Jurkat, Clone E6-1 (cell line): ENCODE measurements around the gene ARHGAP15.

Experiments
- DNase-seq: peaks from one replicate; pipeline ENCODE4 v3.0.0-alpha.2; 2011; ENCODE audit warnings: low read depth, low spot score
- H3K4me3 ChIP-seq: 2 replicates; pipeline ENCODE4 v1.5.1; 2011; ENCODE audit warnings: mild to moderate bottlenecking, low read length, control low read depth, moderate library complexity

Gene ARHGAP15

GRCh38 chr2:143453981-143454511 is 324.8 kb downstream of the ARHGAP15 start:
- H3K4me3 ChIP-seq: no peak overlapping the region
- no peak for DNase-seq

DNA sequence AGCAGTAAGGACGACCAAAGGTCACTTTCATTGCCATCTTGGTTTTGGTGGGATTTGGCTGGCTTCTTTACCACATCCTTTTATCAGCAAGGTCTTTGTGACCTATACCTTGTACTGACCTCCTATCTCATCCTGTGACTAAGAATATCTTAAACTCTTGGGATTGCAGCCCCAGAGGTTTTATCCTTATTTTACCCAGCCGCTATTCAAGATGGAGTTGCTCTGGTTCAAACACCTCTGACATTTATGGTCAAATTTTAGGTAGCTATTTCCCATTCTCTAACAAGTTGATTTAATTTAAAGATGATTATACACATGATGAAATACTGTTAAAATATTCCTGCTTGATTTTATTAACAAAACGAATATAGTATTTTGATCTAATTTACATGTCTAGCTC is 326.1 kb downstream of the ARHGAP15 start:
- no peak overlapping the region for H3K4me3 ChIP-seq
- DNase-seq: no peak

DNA sequence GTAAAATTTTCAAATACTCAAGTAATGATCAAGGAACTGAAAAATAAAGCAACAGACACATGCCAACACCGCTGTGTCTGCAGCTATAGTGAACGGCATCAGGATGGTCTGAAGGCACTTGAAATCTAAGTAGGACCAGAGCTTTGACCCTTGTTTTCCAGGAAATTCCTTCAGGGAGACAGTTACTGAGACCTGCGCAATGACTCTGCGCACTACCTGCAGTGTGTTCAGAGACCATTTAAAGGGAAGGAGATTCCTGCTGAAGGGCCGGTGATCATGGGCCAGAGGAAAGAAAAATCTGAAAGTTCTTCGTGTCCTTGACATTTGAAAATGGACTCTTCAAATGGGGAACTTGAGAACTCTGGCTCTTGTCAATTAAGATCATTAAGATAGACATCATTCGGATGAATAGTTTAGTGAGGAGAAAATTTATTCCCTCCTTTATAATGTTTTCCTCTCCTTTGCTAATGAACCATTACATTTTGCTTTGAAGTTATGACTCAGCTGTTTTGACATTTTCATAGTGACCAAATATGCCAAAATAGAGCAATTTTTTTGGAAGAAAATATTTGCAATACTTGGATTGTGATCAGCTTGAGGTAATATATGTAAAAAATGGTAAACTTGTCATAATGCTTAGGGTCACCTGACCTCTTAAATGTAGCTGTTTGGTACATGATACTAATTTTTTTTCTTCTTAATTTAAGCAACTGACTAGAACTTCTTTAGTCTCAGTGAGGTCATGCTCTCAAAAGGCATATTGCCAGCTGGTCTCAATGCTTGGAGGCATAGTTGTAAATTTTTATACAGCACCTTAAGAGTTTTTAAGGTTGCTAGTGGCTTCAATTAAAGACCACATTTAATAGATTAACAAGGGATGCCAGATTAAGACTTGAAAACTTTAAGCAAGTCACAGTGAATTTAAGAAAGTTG is 329.3 kb downstream of the ARHGAP15 start:
- H3K4me3 ChIP-seq: no peak overlapping the region
- DNase-seq: no peak

GRCh38 chr2:143460382-143460781 is 331.2 kb downstream of the ARHGAP15 start:
- H3K4me3 ChIP-seq: no peak overlapping the region
- no peak for DNase-seq

- DNase-seq: no peak
- H3K4me3 ChIP-seq: no peak overlapping the region
Measured at GRCh38 chr2:143463719-143464118, 334.5 kb downstream of the ARHGAP15 start.

- no peak overlapping the region for H3K4me3 ChIP-seq
- DNase-seq: no peak
Measured at GRCh38 chr2:143466391-143466790, 337.2 kb downstream of the ARHGAP15 start.

- DNase-seq: no peak
- H3K4me3 ChIP-seq: no peak overlapping the region
Measured at GRCh38 chr2:143467011-143467410, 337.8 kb downstream of the ARHGAP15 start.

DNA sequence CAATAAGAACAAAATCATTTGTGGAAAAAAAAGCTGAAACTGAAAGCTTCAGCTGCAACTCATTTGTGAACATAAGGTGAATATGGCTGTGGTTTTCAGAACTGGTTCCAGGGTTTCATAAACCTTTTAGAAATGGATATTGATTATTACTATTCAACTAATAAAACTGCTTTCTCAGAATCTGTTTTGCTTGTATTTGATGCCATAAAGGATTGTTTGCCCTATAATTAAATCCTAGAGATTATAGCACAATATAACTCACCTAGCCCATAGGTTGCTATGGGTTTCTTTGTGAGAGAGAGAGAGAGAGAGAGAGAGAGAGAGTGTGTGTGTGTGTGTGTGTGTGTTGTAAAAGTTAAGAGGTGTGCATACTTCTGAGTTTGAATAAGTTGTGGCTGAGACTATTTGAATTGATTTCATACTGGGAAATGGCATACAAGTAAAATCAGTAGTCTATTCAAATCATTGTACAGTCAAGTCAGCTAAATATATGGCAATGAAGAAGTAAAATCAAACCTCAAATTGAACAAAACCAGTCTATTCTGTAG is 339.2 kb downstream of the ARHGAP15 start:
- no peak overlapping the region for H3K4me3 ChIP-seq
- no peak for DNase-seq

DNA sequence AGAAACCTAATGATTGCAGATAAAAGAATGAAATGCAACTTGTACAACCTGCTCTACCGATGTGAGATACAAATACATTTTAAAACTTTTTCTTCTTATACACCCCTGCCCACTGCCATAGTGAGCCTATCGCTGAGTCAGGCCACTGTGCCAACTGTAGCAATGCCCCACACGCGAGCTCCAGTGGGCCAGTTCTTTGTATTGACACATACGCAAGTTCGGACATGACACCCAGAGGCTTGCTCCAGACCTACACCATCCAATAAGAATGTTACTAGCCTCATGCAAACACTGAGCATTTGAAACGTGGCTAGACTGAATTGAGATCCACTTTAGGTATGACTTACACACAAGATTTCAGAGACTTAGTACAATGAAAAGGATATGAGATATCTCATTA is 340.1 kb downstream of the ARHGAP15 start:
- H3K4me3 ChIP-seq: no peak overlapping the region
- no peak for DNase-seq

DNA sequence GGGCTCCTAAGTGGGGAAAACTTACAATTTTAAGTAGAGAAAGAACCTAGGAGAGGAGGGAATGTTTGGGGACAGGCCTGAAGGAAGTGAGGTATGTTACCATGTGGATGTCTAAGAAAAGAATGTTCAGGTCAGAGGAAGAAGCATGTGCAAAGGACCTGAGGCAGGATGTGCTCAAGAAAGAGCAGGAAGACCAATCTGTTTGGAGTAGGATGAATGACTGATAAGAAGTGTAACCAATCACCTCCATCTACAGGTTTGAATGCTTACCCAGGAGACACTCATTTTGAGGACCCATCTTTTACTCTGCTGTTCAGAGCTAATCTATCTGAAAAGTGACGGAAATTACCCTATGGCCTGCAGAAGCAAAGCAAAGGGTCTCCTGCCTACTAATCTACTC is 342.3 kb downstream of the ARHGAP15 start:
- no peak overlapping the region for H3K4me3 ChIP-seq

DNA sequence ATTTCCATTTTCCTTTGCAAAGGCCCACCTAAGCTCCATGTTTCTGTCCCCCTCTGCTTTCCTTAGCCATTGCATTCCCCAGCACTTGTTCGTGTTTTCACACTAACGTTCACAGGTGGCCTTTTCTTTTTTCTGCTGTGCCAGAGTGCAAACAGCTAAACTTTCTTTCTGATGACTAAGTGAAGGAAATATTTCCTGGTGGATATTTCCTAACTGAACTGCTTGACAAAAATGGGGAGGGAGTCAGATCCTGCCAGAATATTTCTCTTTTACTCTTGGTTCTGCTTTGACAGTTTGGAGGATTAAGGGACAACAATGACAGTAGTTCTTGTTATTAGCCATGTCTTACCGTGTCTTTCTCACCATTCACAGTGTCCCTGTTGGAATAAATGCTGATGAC is 344.0 kb downstream of the ARHGAP15 start:
- DNase-seq: no peak
- no peak overlapping the region for H3K4me3 ChIP-seq

More for the DNA sequence above, 342.3 kb downstream of the ARHGAP15 start:
- no peak for DNase-seq

DNA sequence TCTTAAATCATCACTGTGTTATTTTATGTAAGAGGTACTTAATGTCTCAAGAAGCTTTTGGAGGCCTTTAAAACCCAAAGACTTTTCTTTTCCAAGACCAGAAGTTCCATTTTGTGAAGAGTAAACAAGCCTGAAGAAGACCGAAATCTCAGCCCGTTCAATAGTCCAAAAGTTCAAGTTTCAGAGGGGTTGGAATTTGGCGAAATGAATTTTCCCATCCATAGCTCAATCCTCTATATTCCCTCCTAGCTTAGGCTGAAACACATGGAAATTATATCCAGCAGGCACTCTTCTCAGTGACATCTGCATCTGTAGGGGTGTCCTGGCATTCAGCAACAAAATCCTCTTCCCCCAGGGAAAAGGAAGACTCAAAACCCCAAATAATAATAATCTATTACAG is 344.6 kb downstream of the ARHGAP15 start:
- no peak for DNase-seq
- no peak overlapping the region for H3K4me3 ChIP-seq

DNA sequence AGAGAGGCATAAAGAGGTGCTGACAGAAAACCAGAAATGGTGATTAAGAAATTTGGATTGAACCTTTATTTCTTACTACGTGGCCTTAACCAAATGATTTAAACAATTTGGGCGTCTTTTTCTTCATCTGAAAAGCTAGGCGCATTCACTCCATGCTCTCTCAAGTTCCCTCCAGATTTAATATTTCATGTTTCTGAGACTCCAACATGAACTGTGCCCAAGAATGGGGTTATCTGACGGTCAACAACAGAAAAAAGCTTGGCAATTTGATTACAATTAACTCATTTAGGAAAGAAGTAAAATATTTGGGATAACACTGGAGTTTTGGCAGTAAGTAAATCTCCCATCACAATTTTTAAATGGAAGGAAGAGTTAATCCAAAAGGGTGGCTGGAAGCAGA is 345.4 kb downstream of the ARHGAP15 start:
- no peak overlapping the region for H3K4me3 ChIP-seq

GRCh38 chr2:143475041-143475776 is 346.0 kb downstream of the ARHGAP15 start:
- no peak for DNase-seq
- H3K4me3 ChIP-seq: no peak overlapping the region

More for the DNA sequence above, 345.4 kb downstream of the ARHGAP15 start:
- DNase-seq: no peak

GRCh38 chr2:143476336-143477087 is 347.3 kb downstream of the ARHGAP15 start:
- H3K4me3 ChIP-seq: no peak overlapping the region
- no peak for DNase-seq

DNA sequence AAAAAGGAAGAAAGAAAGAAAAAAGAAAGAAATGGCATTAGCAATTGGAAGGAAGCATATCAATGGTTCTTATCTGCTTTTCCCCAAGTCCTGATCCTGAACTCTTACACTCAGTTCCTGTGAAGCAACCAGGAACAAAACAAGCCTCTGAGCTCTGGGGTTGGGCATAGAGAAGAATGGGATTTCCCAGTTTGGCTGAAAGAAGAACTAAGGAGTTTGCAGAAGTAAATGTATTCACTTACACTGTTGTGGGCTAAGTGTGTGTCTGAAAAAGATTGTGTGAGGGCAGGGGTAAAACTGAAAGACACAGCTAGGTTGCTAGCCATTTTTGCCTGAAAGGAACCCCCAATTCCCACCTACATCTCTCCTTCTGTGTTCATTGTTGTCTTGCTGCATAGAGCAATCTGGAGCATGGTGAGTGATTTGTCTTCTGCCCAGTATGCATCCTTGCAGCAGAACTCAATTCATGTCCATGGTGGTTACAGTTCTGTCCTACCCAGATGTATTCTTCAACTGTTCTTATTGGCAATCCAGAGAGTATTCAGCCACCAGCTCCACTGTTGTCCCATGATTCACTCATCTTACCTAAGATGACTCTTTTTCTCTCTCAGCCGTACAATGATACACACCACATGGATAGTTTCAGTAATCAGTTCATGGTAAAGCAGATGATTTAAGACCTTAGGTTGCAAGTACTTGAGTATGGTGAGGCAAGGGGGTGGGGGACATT is 348.7 kb downstream of the ARHGAP15 start:
- DNase-seq: no peak
- H3K4me3 ChIP-seq: no peak overlapping the region

DNA sequence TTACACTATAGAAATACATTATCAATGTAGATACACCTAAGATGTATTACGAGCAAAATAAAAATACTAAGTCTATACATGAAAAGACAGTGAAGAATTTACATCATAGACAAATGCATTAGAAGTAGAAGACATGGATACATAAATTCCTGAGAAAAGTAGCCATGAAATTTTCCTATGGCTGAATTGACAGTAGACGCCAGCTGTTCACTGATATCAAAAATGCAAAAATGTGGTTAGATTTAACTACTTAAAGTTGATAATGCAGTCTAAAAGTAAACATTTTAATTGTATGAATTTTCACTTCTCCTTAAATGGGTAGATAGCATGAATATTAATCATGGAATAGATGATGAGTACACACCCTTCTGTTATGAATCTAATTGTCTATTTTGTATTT is 350.9 kb downstream of the ARHGAP15 start:
- DNase-seq: no peak
- no peak overlapping the region for H3K4me3 ChIP-seq

DNA sequence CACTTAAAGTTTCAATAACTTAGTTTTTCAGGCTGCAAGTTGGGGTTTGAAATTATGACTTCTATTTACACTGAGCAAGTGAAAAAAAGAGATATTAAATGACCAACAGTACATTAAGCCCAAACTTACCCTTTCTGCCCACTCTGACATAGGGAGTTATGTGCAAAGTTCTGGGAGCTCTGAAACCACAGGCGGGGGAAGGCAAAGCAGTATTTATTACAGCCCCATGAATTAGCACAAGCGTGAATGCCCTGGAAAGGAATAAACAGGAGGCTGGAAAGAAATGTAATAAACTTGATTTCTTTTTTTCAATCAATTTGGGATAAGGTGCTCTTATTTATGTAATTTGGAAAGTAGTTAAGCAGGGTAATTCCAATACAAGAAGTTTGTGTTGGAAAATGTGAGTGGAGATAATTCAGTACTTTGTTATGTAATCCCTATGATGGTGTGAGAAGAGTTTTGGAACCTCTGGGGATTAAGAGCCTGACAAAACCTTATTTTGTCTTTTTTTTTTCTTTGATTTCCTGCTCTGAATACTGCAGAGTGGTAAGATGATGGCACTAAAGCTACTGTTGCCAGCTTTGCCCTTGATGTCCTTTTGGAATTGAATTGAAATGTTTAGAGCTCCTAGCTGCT is 351.5 kb downstream of the ARHGAP15 start:
- H3K4me3 ChIP-seq: no peak overlapping the region
- DNase-seq: no peak
